GM19238 (cell line): Measurements from ENCODE around the gene ATXN7L1.

Source experiments
- DNase-seq: peaks from one replicate; pipeline ENCODE4 v3.0.0; 2011; ENCODE audit warnings: low spot score; ENCODE audit not compliant: insufficient read length

Gene ATXN7L1

GRCh38 chr7:105651798-105652197, 224.6 kb downstream of the ATXN7L1 start:
- no peak for DNase-seq

GRCh38 chr7:105650382-105650970, 225.9 kb downstream of the ATXN7L1 start:
- DNase-seq: no peak

GRCh38 chr7:105649727-105650381, 226.5 kb downstream of the ATXN7L1 start:
- DNase-seq: no peak

GRCh38 chr7:105648561-105649401, 227.6 kb downstream of the ATXN7L1 start:
- DNase-seq: no peak

GRCh38 chr7:105647591-105647990, 228.8 kb downstream of the ATXN7L1 start:
- DNase-seq: no peak

GRCh38 chr7:105644937-105645336, 231.5 kb downstream of the ATXN7L1 start:
- DNase-seq: no peak

- DNase-seq: no peak
Observed at GRCh38 chr7:105643851-105644250, 232.5 kb downstream of the ATXN7L1 start.

- no peak for DNase-seq
Observed at GRCh38 chr7:105643384-105643783, 233.0 kb downstream of the ATXN7L1 start.

- DNase-seq: no peak
Observed at GRCh38 chr7:105642264-105642663, 234.1 kb downstream of the ATXN7L1 start.

GRCh38 chr7:105640956-105641810, 235.2 kb downstream of the ATXN7L1 start:
- no peak for DNase-seq

- DNase-seq: no peak
Observed at GRCh38 chr7:105639667-105640493, 236.5 kb downstream of the ATXN7L1 start.

GRCh38 chr7:105638902-105639495, 237.4 kb downstream of the ATXN7L1 start:
- no peak for DNase-seq

GRCh38 chr7:105638334-105638733, 238.1 kb downstream of the ATXN7L1 start:
- DNase-seq: no peak

GRCh38 chr7:105637755-105638154, 238.6 kb downstream of the ATXN7L1 start:
- DNase-seq: no peak

- no peak for DNase-seq
Observed at GRCh38 chr7:105636982-105637381, 239.4 kb downstream of the ATXN7L1 start.

GRCh38 chr7:105635197-105635596, 241.2 kb downstream of the ATXN7L1 start:
- no peak for DNase-seq

GRCh38 chr7:105625986-105626385, 250.4 kb downstream of the ATXN7L1 start:
- DNase-seq: no peak

- DNase-seq: no peak
Observed at GRCh38 chr7:105623906-105624305, 252.5 kb downstream of the ATXN7L1 start.

- DNase-seq: no peak
Observed at GRCh38 chr7:105623378-105623777, 253.0 kb downstream of the ATXN7L1 start.

GRCh38 chr7:105622106-105622731, 254.2 kb downstream of the ATXN7L1 start:
- DNase-seq: no peak
